Pancreas (tissue), 10 donors: Measurements from ENCODE around the gene PVRIG. TPM values are rescaled to one million over a fixed set of nuclear protein-coding genes. Genes with fewer than 3 reads are reported as not detected.
"Not testable (repeated sequence)": the region's sequence is repeated elsewhere in the genome, so short reads cannot be mapped to it uniquely, and the experiment has no call there.

Experiments used
- ATAC-seq, 4 donors: fragments of 200-7000 bp; cut with Tn5 transposase; one replicate each; pipeline versions ENCODE4 v1.8.0 to v1.9.1; 2020; ENCODE audit warnings: mild to moderate bottlenecking in 4 of 4, moderate library complexity in 4 of 4
- DNase-seq, 6 donors: peaks; one replicate each; pipeline ENCODE4 v3.0.0-alpha.2; 2020
- FAIRE-seq: peaks from 2 replicates; lab custom pipeline; 2012; peaks lifted over from hg19 to GRCh38; lab: Jason Lieb, UNC
- H3K27ac ChIP-seq, 4 donors: fragments of 200-600 bp; sonication (generic); 1 replicate in 3 of 4; 2 replicates in 1 of 4; pipeline versions ENCODE4 v1.5.0 to v1.8.0; 2020
- H3K27me3 ChIP-seq, 4 donors: fragments of 200-600 bp; one replicate each; pipeline ENCODE4 v1.8.0; 2021
- H3K36me3 ChIP-seq, 3 donors: fragments of 200-600 bp; sonication (generic) in 1 of 3; one replicate each; pipeline versions ENCODE4 v1.5.0 to v1.8.0; 2020 to 2021
- H3K4me1 ChIP-seq, 3 donors: fragments of 200-600 bp; one replicate each; pipeline ENCODE4 v1.8.0; 2021
- H3K4me3 ChIP-seq, 4 donors: fragments of 200-600 bp; sonication (generic) in 2 of 4; one replicate each; pipeline versions ENCODE4 v1.5.0 to v1.8.0; 2020 to 2021
- H3K9me3 ChIP-seq, 4 donors: fragments of 200-600 bp; one replicate each; pipeline ENCODE4 v1.8.0; 2021
- WGBS, 2 donors: extraction: QIAGEN DNeasy Blood & Tissue Kit; methylation state at CpG; one replicate each; pipeline ENCODE4 v1.1.7; 2013; 5-methylcytosine and 5-hydroxymethylcytosine counted together
- intact Hi-C, 3 donors: fragments of 100-400 bp; cut with DNase I; formaldehyde crosslinking; loops; one replicate each; pipeline versions ENCODE4 v1.11.1 to v1.14.2; 2022
- polyA plus RNA-seq, 2 donors: library from polyadenylated mRNA; stranded (reverse); fragments of 200-250 nt; gene quantifications; one replicate each; pipeline ENCODE4 v1.2.3, GENCODE V29; 2013
- total RNA-seq, 6 donors: library from RNA; stranded (reverse); fragmentation: NEBNext Ultra II Directional in 4 of 6; extraction: Animal tissue kit (Norgen Biotek cat#: 25700) in 4 of 6; gene quantifications; one replicate each; pipeline versions ENCODE4 v1.2.1 to v1.2.4, GENCODE V29; 2021 to 2023
- TF ChIP-seq, protein P1 (sequence below), 4 donors: fragments of 200-600 bp; sonication (generic) in 3 of 4; IDR thresholded peaks; one replicate each; pipeline versions ENCODE4 v1.5.0 to v1.8.0; 2021; ENCODE audit warnings: antibody characterized with exemption in 4 of 4
- donor health status: healthy with polysubstance abuse.
- donor health status: DM: no; HTN: no; CAD: no; lungs with moderate emphysema.
- donor health status: DM: no; HTN: no; CAD: no.
- donor health status: control.
- donor health status: control.
- donor health status: Bipolar disorder and iron deficiency.
- donor health status: DM: yes; HTN: yes; CAD: no.
- donor health status: DM: no; HTN: no; CAD: no.
- donor health status: DM: no; HTN: no; CAD: no.
- donor health status: DM: yes; HTN: yes; CAD: no.

PVRIG gene
- total and polyA plus RNA-seq, 8 donors, result 0.09 to 0.34 (median 0.22) TPM; not detected in 5

DNA sequence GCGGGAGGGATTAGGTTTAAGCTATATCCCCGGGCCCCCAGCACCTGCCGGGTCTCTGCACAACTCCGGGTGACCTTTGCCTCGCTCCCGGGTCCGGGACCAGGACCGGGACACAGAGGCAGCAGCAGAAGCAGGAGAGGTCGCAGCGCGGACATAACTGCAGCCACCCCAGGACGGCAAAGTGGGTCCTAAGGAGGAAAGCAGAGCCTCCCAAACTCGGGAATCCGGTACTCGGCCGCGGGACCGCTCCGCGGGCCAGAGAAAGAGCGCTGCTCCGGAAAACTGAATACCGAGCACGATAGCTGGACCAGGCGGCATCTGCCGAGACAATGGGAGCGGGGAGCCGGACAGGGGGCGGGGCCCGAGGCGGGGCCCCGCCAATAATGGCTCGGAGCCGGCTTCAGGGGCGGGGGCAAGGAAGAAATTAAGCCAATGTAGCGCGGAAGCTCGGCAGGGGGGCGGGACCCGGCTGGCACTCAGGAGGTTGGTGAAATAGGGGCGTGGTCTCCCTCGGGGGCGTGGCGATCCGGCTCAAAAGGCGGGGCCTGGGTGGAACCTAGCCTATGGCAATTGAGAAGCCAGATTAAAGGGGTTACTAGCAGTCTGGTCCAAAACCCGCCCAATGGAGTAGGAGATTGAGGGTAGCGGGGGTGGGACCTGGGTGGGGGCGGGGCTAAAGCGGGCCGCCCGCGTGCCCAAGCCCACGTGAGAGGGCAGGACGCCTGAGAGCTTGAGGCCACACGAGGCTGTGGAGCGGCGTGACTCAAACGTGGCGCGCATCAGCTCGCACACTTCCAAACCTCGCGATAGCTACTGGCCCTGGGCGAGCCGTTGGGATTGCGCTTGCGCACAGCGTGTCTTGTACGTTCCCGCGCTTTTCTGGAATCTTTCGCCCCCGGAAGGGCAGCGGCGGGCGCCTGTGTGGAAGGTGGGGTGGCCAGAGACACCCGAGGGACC lies 42.4 kb upstream of the PVRIG start, which contains the start of the genes GPC2 and STAG3:
Gene GPC2 (minus strand): TSS at position 337 of the 957 bp plus-strand sequence. CDS start 182 bp downstream, at position 155.
Gene STAG3 (plus strand): TSS at position 874 of the 957 bp plus-strand sequence. CDS start 2,639 bp downstream, outside the sequence.
- intact Hi-C loops, result no loop called here
- DNase-seq, result peak; percentile 91 to 97 (median 95)
- Histone ChIP-seq H3K4me1 (no peaks in the 10 kb centered on the region), H3K4me3 (peak within 1 kb of the TSS in 2 of 4 donors; percentile 19 to 59), H3K27me3 (no peaks in the 10 kb centered on the region), H3K27ac (no peak within 1 kb of the TSS), H3K36me3 (no peaks in the 10 kb centered on the region), H3K9me3 (no peaks in the 10 kb centered on the region)
- 2 to 4% methylated on average over 77 to 78 of the region's 78 CpGs for WGBS, 2 donors
- FAIRE-seq, result no peak
- TF ChIP-seq, protein P1, sequence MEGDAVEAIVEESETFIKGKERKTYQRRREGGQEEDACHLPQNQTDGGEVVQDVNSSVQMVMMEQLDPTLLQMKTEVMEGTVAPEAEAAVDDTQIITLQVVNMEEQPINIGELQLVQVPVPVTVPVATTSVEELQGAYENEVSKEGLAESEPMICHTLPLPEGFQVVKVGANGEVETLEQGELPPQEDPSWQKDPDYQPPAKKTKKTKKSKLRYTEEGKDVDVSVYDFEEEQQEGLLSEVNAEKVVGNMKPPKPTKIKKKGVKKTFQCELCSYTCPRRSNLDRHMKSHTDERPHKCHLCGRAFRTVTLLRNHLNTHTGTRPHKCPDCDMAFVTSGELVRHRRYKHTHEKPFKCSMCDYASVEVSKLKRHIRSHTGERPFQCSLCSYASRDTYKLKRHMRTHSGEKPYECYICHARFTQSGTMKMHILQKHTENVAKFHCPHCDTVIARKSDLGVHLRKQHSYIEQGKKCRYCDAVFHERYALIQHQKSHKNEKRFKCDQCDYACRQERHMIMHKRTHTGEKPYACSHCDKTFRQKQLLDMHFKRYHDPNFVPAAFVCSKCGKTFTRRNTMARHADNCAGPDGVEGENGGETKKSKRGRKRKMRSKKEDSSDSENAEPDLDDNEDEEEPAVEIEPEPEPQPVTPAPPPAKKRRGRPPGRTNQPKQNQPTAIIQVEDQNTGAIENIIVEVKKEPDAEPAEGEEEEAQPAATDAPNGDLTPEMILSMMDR (IDR thresholded peaks at IDR 0.05), result no peak
- ATAC-seq, result peak; percentile 95 to 99 (median 96)

- ATAC-seq, H3K36me3 ChIP-seq, FAIRE-seq, DNase-seq, H3K4me1 ChIP-seq, H3K27ac ChIP-seq, H3K9me3 ChIP-seq, H3K27me3 ChIP-seq, H3K4me3 ChIP-seq, intact Hi-C loops: not testable (repeated sequence)
- 89 to 92% methylated on average over 3 of the region's 3 CpGs for WGBS, 2 donors
Observed at GRCh38 chr7:100180084-100180483, 39.7 kb upstream of the PVRIG start.

- H3K27me3 ChIP-seq, DNase-seq, ATAC-seq, H3K9me3 ChIP-seq, intact Hi-C loops, H3K4me3 ChIP-seq, H3K36me3 ChIP-seq, H3K4me1 ChIP-seq, H3K27ac ChIP-seq, FAIRE-seq: not testable (repeated sequence)
- 73 to 76% methylated on average over 6 of the region's 6 CpGs for WGBS, 2 donors
Observed at GRCh38 chr7:100182616-100183015, 37.1 kb upstream of the PVRIG start.

DNA sequence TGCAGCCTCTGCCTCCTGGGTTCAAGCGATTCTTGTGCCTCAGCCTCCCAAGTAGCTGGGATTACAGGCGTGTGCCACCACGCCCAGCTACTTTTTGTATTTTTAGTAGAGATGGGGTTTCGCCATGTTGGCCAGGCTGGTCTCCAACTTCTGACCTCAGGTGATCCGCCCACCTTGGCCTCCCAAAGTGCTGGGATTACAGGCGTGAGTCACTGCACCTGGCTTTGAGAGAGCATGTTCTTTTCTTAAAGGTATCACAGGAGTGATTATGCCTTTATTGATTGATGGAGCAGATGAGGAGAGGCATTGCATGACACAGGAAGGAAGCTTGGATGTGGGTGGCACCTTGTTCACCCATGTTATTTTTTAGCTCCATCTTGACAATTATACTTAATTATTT lies 36.7 kb upstream of the PVRIG start:
- H3K4me3 ChIP-seq, H3K4me1 ChIP-seq, H3K9me3 ChIP-seq, ATAC-seq, H3K27ac ChIP-seq, H3K36me3 ChIP-seq, intact Hi-C loops, FAIRE-seq, H3K27me3 ChIP-seq: not testable (repeated sequence)
- peak in 1 of 6 donors; percentile 11 for DNase-seq
- 75 to 79% methylated on average over 6 of the region's 6 CpGs for WGBS, 2 donors

DNA sequence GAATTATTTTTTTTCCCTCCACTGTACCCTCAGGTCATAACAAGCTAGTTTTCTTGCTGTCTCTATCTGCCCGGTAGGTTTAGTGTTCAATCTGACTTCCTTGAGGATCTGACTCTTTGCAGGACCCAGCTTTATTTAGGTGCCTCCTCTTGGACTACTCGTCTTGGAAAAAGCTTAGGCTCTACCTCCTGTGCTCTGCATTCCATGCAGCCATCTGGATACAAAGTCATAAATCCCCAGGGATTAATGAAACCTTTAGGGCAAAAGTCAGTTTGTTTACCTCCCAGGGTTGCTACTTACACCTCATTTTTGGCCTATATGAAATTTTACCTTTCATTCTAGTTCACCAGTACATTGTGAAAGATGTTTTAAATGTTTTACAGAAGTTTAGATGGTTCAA lies 34.0 kb upstream of the PVRIG start:
- intact Hi-C loops, result no loop called here
- FAIRE-seq (no peak), DNase-seq (no peak), ATAC-seq (no peak)
- H3K27ac ChIP-seq, result no peak overlapping the region
- H3K27me3 ChIP-seq, result no peaks in the 10 kb centered on the region
- H3K4me3 ChIP-seq, result no peak overlapping the region
- no peaks in the 10 kb centered on the region for H3K36me3 ChIP-seq
- WGBS, 2 donors, result 70 to 86% methylated on average over 2 of the region's 2 CpGs
- TF ChIP-seq, protein P1 (IDR thresholded peaks at IDR 0.05), result no peak
- H3K4me1 ChIP-seq, result no peaks in the 10 kb centered on the region
- no peaks in the 10 kb centered on the region for H3K9me3 ChIP-seq

DNA sequence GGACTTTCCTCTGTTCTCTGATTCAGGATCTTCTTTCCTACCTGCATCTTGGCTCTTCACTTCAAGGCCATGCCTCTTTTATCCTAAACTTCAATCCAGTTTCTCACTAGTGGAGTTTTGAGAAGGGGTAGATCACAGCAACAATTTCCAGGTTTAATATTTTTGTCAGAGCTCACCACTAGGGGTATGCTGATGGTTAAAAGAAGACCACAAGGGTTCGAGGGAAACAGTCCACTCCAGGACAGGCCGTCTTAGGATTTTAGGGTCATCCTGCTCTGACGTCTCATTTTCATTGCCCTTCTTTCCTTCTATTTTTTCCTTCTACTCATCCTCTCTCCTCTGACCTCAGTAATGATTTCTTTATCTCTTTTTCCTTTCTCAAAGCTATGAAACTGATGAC lies 30.7 kb upstream of the PVRIG start:
- Histone ChIP-seq H3K27me3 (no peaks in the 10 kb centered on the region), H3K27ac (no peak overlapping the region), H3K36me3 (no peaks in the 10 kb centered on the region), H3K4me3 (no peak overlapping the region), H3K4me1 (no peaks in the 10 kb centered on the region), H3K9me3 (no peaks in the 10 kb centered on the region)
- no peak for DNase-seq
- TF ChIP-seq, protein P1 (IDR thresholded peaks at IDR 0.05), result no peak
- 55 to 76% methylated on average over 3 of the region's 3 CpGs for WGBS, 2 donors
- ATAC-seq, result no peak
- intact Hi-C loops, result no loop called here
- FAIRE-seq, result no peak
